ENCODE measurements around the gene C11orf52.
A peak's percentile ranks its signal among the peaks of the same experiment; 100 is the strongest.

The C11orf52 gene

DNA sequence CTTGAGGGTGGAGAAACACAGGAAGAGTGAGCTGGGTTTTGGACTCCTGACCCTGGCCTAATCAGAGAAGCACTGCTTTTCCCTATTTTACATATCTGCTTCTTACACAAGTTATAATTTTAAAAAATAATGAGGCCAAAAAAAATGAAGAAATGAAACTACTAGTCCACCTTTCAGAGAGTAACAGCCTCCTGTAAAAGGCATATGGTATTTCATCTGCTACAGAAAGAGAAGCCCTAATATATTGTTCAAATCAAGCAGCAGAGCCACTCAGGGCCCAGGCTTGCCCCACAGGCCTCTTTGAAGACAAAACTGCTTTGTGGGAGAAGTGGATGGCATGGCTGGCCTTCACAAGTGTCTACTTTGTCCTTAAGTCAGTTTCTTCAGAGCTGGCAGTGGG, 28.4 kb downstream of the C11orf52 start:
- H4K20me1 ChIP-seq (ENCODE audit: insufficient read depth, low read length), result no peaks in the 10 kb centered on the region
- peaks cover 9% of the 10 kb centered on the region for H3F3A ChIP-seq (ENCODE audit: insufficient read depth, low read length)
- H3K79me2 ChIP-seq (ENCODE audit: low read length), result no peaks in the 10 kb centered on the region
- H3K9ac ChIP-seq (ENCODE audit: low read length), result no peak overlapping the region
- H3K4me1 ChIP-seq (ENCODE audit: low read length), result peaks cover 32% of the 10 kb centered on the region
- no peak overlapping the region for H2AFZ ChIP-seq (ENCODE audit: low read length)
- no peak for DNase-seq
- H3K9me2 ChIP-seq (replicated peaks; ENCODE audit: insufficient read depth, low read length), result no peaks in the 10 kb centered on the region
- peak overlapping the region; percentile 4; the same call in 1 of the 2 replicates for H3K27ac ChIP-seq (ENCODE audit: low read length)
- H3K27me3 ChIP-seq (replicated peaks; ENCODE audit: insufficient read depth, low read length), result no peaks in the 10 kb centered on the region
- no peak overlapping the region for H3K4me2 ChIP-seq (ENCODE audit: low read depth, low read length)
- H3K4me3 ChIP-seq (ENCODE audit: low read length), result no peak overlapping the region
- no peaks in the 10 kb centered on the region for H3K36me3 ChIP-seq (replicated peaks; ENCODE audit: insufficient read depth, low read length)
- H3K9me3 ChIP-seq (replicated peaks; ENCODE audit: insufficient read depth, low read length), result no peaks in the 10 kb centered on the region
- no peak for TF ChIP-seq EZH2phosphoT487 (IDR thresholded peaks at IDR 0.05; ENCODE audit: low read length)
- TF ChIP-seq, protein P1, sequence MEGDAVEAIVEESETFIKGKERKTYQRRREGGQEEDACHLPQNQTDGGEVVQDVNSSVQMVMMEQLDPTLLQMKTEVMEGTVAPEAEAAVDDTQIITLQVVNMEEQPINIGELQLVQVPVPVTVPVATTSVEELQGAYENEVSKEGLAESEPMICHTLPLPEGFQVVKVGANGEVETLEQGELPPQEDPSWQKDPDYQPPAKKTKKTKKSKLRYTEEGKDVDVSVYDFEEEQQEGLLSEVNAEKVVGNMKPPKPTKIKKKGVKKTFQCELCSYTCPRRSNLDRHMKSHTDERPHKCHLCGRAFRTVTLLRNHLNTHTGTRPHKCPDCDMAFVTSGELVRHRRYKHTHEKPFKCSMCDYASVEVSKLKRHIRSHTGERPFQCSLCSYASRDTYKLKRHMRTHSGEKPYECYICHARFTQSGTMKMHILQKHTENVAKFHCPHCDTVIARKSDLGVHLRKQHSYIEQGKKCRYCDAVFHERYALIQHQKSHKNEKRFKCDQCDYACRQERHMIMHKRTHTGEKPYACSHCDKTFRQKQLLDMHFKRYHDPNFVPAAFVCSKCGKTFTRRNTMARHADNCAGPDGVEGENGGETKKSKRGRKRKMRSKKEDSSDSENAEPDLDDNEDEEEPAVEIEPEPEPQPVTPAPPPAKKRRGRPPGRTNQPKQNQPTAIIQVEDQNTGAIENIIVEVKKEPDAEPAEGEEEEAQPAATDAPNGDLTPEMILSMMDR (IDR thresholded peaks at IDR 0.05; ENCODE audit: low read length), result no peak
- TF ChIP-seq EZH2 (optimal IDR thresholded peaks at IDR 0.05; ENCODE audit: low read depth, low read length), result no peak

DNA sequence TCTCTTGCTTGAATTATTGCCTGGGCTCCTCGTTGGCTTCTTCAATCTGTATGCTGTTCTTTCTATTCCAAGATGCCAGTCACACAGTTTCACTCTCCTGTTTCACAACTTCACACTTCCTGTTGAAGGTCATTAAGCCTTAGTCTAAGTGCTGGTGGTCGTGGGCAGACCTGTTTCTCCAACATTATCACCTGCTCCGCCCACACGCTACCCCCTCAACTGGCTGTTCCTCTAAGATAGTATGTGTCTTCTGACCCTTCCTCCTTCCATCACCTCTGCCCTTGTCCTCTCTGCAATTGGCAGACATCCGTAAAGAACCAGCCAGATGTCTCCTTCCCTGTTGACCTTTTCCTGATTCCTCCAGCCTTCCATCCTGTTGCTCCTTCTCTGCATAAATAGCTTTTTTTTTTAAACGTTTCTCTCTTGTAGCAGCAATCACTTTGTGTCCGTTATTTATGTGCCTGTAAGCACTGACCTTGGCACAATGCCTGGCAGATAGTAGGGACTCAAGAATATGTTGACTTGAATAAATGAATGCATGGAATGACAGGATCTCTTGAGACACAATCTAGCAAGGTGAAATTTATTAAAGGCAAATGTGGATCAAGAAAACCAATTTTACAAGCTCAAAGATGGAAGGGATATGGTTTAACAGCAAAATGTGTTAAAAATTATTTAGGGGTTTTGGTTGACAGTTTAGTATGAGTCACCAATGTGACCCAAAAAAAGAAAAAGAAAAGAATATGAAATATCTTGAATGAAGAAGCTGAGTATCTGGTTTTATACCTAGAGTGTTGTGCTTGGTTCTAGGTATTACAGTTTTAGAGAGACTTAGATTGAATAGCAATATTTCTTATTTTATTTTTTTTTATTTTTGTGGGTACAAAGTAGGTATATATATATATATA, 31.1 kb downstream of the C11orf52 start:
- Histone ChIP-seq H3K9me3 (replicated peaks; ENCODE audit: insufficient read depth, low read length) (no peaks in the 10 kb centered on the region), H3K9ac (ENCODE audit: low read length) (no peak overlapping the region), H3K27ac (ENCODE audit: low read length) (no peak overlapping the region), H3K4me1 (ENCODE audit: low read length) (peaks cover 21% of the 10 kb centered on the region), H4K20me1 (ENCODE audit: insufficient read depth, low read length) (no peaks in the 10 kb centered on the region), H3K9me2 (replicated peaks; ENCODE audit: insufficient read depth, low read length) (no peaks in the 10 kb centered on the region), H3K27me3 (replicated peaks; ENCODE audit: insufficient read depth, low read length) (no peaks in the 10 kb centered on the region), H3F3A (ENCODE audit: insufficient read depth, low read length) (no peaks in the 10 kb centered on the region), H3K36me3 (replicated peaks; ENCODE audit: insufficient read depth, low read length) (no peaks in the 10 kb centered on the region), H3K4me3 (ENCODE audit: low read length) (no peak overlapping the region), H3K4me2 (ENCODE audit: low read depth, low read length) (no peak overlapping the region; the same call in 1 of the 2 replicates), H3K79me2 (ENCODE audit: low read length) (no peaks in the 10 kb centered on the region), H2AFZ (ENCODE audit: low read length) (no peak overlapping the region)
- DNase-seq, result no peak
- TF ChIP-seq, protein P1 (IDR thresholded peaks at IDR 0.05; ENCODE audit: low read length), result no peak

DNA sequence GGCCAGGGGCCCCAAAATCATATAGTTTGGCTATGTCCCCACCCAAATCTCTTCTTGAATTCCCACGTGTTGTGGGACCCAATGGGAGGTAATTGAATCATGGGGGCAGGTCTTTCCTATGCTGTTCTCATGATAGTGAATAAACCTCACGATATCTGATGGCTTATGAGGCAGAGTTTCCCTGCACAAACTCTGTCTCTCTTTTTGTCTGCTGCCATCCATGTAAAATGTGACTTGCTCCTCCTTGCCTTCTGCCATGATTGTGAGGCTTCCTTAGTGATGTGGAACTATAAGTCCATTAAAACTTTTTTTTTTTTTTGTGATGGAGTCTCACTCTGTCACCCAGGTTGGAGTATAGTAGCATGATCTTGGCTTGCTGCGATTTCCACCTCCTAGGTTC, 32.9 kb downstream of the C11orf52 start:
- Histone ChIP-seq H2AFZ (ENCODE audit: low read length) (no peak overlapping the region), H3F3A (ENCODE audit: insufficient read depth, low read length) (no peaks in the 10 kb centered on the region), H3K36me3 (replicated peaks; ENCODE audit: insufficient read depth, low read length) (no peaks in the 10 kb centered on the region), H3K4me3 (ENCODE audit: low read length) (no peak overlapping the region), H3K4me2 (ENCODE audit: low read depth, low read length) (no peak overlapping the region), H3K79me2 (ENCODE audit: low read length) (no peaks in the 10 kb centered on the region), H3K27me3 (replicated peaks; ENCODE audit: insufficient read depth, low read length) (no peaks in the 10 kb centered on the region), H3K9me2 (replicated peaks; ENCODE audit: insufficient read depth, low read length) (no peaks in the 10 kb centered on the region), H3K9me3 (replicated peaks; ENCODE audit: insufficient read depth, low read length) (no peaks in the 10 kb centered on the region), H3K9ac (ENCODE audit: low read length) (no peak overlapping the region), H3K27ac (ENCODE audit: low read length) (no peak overlapping the region), H4K20me1 (ENCODE audit: insufficient read depth, low read length) (no peaks in the 10 kb centered on the region), H3K4me1 (ENCODE audit: low read length) (peaks cover 17% of the 10 kb centered on the region)
- TF ChIP-seq, protein P1 (IDR thresholded peaks at IDR 0.05; ENCODE audit: low read length), result no peak
- no peak for TF ChIP-seq EZH2 (optimal IDR thresholded peaks at IDR 0.05; ENCODE audit: low read depth, low read length)
- no peak for TF ChIP-seq EZH2phosphoT487 (IDR thresholded peaks at IDR 0.05; ENCODE audit: low read length)
- DNase-seq, result no peak

Data from MM.1S (cell line).